SK-N-SH (cell line): Measurements from ENCODE around the gene RBL2. TPM values are rescaled to one million over a fixed set of nuclear protein-coding genes. Genes with fewer than 3 reads are reported as not detected.

Experiments
- CTCF ChIA-PET: fragments of 300-600, 350-600 bp; formaldehyde crosslinking; extraction: SDS; loops from one replicate; lab custom pipeline; 2021; lab: Yijun Ruan, JAX
- POLR2A ChIA-PET: fragments of 350-600 bp; sonication (Branson Sonifier 250); formaldehyde crosslinking; extraction: SDS; loops from one replicate; lab custom pipeline; 2020; ENCODE audit warnings: antibody characterized with exemption, inconsistent platforms; lab: Yijun Ruan, JAX
- DNase-seq: peaks from one replicate; pipeline ENCODE4 v3.0.0; 2012
- H2AFZ ChIP-seq: fragments of 200-600 bp; sonication (generic); 2 replicates; pipeline ENCODE4 v1.8.1; 2016; ENCODE audit warnings: antibody characterized with exemption, mild to moderate bottlenecking, low read depth
- H3F3A ChIP-seq: fragments of 200-600 bp; sonication (generic); replicated peaks from 2 replicates; pipeline ENCODE3; 2016; ENCODE audit warnings: antibody characterized with exemption, mild to moderate bottlenecking; ENCODE audit not compliant: insufficient read depth
- H3K27ac ChIP-seq, 2 experiments: fragments of 200-500 bp in 1 of 2; fragments of 200-600 bp in 1 of 2; sonication (Bioruptor generic) in 1 of 2; sonication (generic), shearing (Covaris generic) in 1 of 2; 2 replicates each; pipeline versions ENCODE4 v1.5.1 to v1.6.1; 2014 to 2016; ENCODE audit warnings: low read depth in 2 of 2, inconsistent platforms in 1 of 2, low read length in 1 of 2, mild to moderate bottlenecking in 1 of 2, mixed read lengths in 1 of 2
- H3K27me3 ChIP-seq: fragments of 200-600 bp; sonication (generic), shearing (Covaris generic); 2 replicates; pipeline ENCODE4 v1.6.1; 2016; ENCODE audit warnings: mixed run types; ENCODE audit not compliant: insufficient read depth
- H3K36me3 ChIP-seq, 2 experiments: fragments of 200-500 bp in 1 of 2; fragments of 200-600 bp in 1 of 2; sonication (Bioruptor generic) in 1 of 2; sonication (generic) in 1 of 2; replicated peaks in 1 of 2; 2 replicates each; pipeline versions ENCODE3 to v1.5.1; 2014 to 2016; ENCODE audit warnings: low read length in 1 of 2, mild to moderate bottlenecking in 1 of 2; ENCODE audit not compliant: insufficient read depth in 2 of 2, control insufficient read depth in 1 of 2
- H3K4me1 ChIP-seq, 2 experiments: fragments of 200-500 bp in 1 of 2; fragments of 200-600 bp in 1 of 2; sonication (Bioruptor generic) in 1 of 2; sonication (generic), shearing (Covaris generic) in 1 of 2; 2 replicates each; pipeline versions ENCODE4 v1.5.1 to v1.6.1; 2014 to 2016; ENCODE audit warnings: low read depth in 1 of 2, low read length in 1 of 2, mixed run types in 1 of 2; ENCODE audit not compliant: insufficient read depth in 2 of 2, control insufficient read depth in 1 of 2
- H3K4me2 ChIP-seq: fragments of 200-600 bp; sonication (generic), shearing (Covaris generic); 2 replicates; pipeline ENCODE4 v1.6.1; 2017; ENCODE audit warnings: mixed run types
- H3K4me3 ChIP-seq, 2 experiments: fragments of 200-500 bp in 1 of 2; fragments of 200-600 bp in 1 of 2; sonication (Bioruptor generic) in 1 of 2; sonication (generic), shearing (Covaris generic) in 1 of 2; 2 replicates each; pipeline versions ENCODE4 v1.5.1 to v1.8.1; 2014 to 2016; ENCODE audit warnings: low read depth in 2 of 2, inconsistent platforms in 1 of 2, low read length in 1 of 2, mild to moderate bottlenecking in 1 of 2, mixed read lengths in 1 of 2, moderate library complexity in 1 of 2
- H3K79me2 ChIP-seq: fragments of 200-600 bp; sonication (generic); 2 replicates; pipeline ENCODE4 v1.8.1; 2017; ENCODE audit warnings: mild to moderate bottlenecking; ENCODE audit not compliant: insufficient read depth
- H3K9ac ChIP-seq: fragments of 200-600 bp; sonication (generic); 2 replicates; pipeline ENCODE4 v1.6.1; 2017; ENCODE audit warnings: mixed run types
- H3K9me2 ChIP-seq: fragments of 200-600 bp; sonication (generic); 2 replicates; pipeline ENCODE4 v1.6.1; 2017; ENCODE audit warnings: mixed run types
- H3K9me3 ChIP-seq: fragments of 200-600 bp; sonication (generic); 2 replicates; pipeline ENCODE4 v1.6.1; 2017; ENCODE audit warnings: mixed run types, mild to moderate bottlenecking, moderate library complexity
- H4K20me1 ChIP-seq: fragments of 200-600 bp; sonication (generic); 2 replicates; pipeline ENCODE4 v1.6.1; 2017; ENCODE audit warnings: mild to moderate bottlenecking, mixed run types; ENCODE audit not compliant: insufficient read depth
- EP300 ChIP-seq, 2 experiments: IDR thresholded peaks; 2 replicates each; pipeline versions ENCODE4 v1.4.0 to v1.6.1; 2012; ENCODE audit warnings: borderline replicate concordance in 1 of 2, low read depth in 1 of 2, low read length in 1 of 2
- FOSL2 ChIP-seq: IDR thresholded peaks from 2 replicates; pipeline ENCODE4 v1.4.0; 2012; ENCODE audit warnings: low read depth, mild to moderate bottlenecking, moderate library complexity, borderline replicate concordance
- FOXJ3 ChIP-seq: sonication (generic); formaldehyde crosslinking; IDR thresholded peaks from 2 replicates; pipeline ENCODE4 v1.5.1; 2020; ENCODE audit warnings: mild to moderate bottlenecking, missing genetic modification reagents
- GATA2 ChIP-seq: sonication (generic); formaldehyde crosslinking; IDR thresholded peaks from 2 replicates; pipeline ENCODE4 v1.5.0; 2020; ENCODE audit warnings: mild to moderate bottlenecking, missing genetic modification reagents
- JUND ChIP-seq: IDR thresholded peaks from 2 replicates; pipeline ENCODE4 v1.4.0; 2012
- NRF1 ChIP-seq: IDR thresholded peaks from 2 replicates; pipeline ENCODE4 v1.6.1; 2012; ENCODE audit warnings: low read depth, mild to moderate bottlenecking, low read length
- RAD21 ChIP-seq: IDR thresholded peaks from 2 replicates; pipeline ENCODE4 v1.6.1; 2012; ENCODE audit warnings: mild to moderate bottlenecking, low read length
- RCOR1 ChIP-seq: fragments of 150-350 bp; IDR thresholded peaks from 2 replicates; pipeline ENCODE4 v1.6.1; 2017; ENCODE audit warnings: antibody characterized with exemption, low read length
- RFX5 ChIP-seq: IDR thresholded peaks from 2 replicates; pipeline ENCODE4 v1.6.1; 2012; ENCODE audit warnings: mild to moderate bottlenecking, improper control_type of control experiment, low read length
- RXRA ChIP-seq: IDR thresholded peaks from 2 replicates; pipeline ENCODE4 v1.4.0; 2012; ENCODE audit warnings: low read depth, mild to moderate bottlenecking, borderline replicate concordance
- SIN3A ChIP-seq: IDR thresholded peaks from 2 replicates; pipeline ENCODE4 v1.6.1; 2012; ENCODE audit warnings: low read depth, mild to moderate bottlenecking, low read length, moderate library complexity, borderline replicate concordance
- SMC3 ChIP-seq: IDR thresholded peaks from 2 replicates; pipeline ENCODE4 v1.6.1; 2012; ENCODE audit warnings: low read depth, low read length, improper control_type of control experiment
- TEAD4 ChIP-seq: IDR thresholded peaks from 2 replicates; pipeline ENCODE4 v1.4.0; 2012; ENCODE audit warnings: mild to moderate bottlenecking, borderline replicate concordance; ENCODE audit not compliant: insufficient read depth
- YY1 ChIP-seq: IDR thresholded peaks from 2 replicates; pipeline ENCODE4 v1.4.0; 2012; ENCODE audit warnings: low read depth, mild to moderate bottlenecking
- WGBS: methylation state at CpG from one replicate; pipeline ENCODE4 v1.1.6; 2017; ENCODE audit warnings: low lambda C conversion rate; 5-methylcytosine and 5-hydroxymethylcytosine counted together
- polyA plus RNA-seq, 3 experiments: library from polyadenylated mRNA; depleted of rRNA; stranded (reverse); fragments of >200 nt; gene quantifications; 2 replicates each; pipeline ENCODE4 v1.2.3, GENCODE V29; 2012
- TF ChIP-seq, protein P1 (sequence below): fragments of 150-350 bp; IDR thresholded peaks from 2 replicates; pipeline ENCODE4 v1.6.1; 2016; ENCODE audit warnings: mild to moderate bottlenecking, low read depth, low read length
- TF ChIP-seq, protein P2 (sequence below): fragments of 150-350 bp; IDR thresholded peaks from 2 replicates; pipeline ENCODE4 v1.6.1; 2017; ENCODE audit warnings: antibody characterized with exemption, low read length, low read depth, borderline replicate concordance
- TF ChIP-seq, protein P3 (sequence below): IDR thresholded peaks from 2 replicates; pipeline ENCODE4 v1.4.0; 2012; ENCODE audit warnings: low read depth, borderline replicate concordance
- TF ChIP-seq, protein P4 (sequence below): IDR thresholded peaks from 2 replicates; pipeline ENCODE4 v1.4.0; 2012; ENCODE audit warnings: low read depth, borderline replicate concordance
- TF ChIP-seq, protein P5 (sequence below): IDR thresholded peaks from 2 replicates; pipeline ENCODE4; 2012
- TF ChIP-seq, protein P6 (sequence below): fragments of 200-600 bp; sonication (generic); IDR thresholded peaks from 2 replicates; pipeline ENCODE4 v1.6.1; 2017; ENCODE audit warnings: antibody characterized with exemption, mild to moderate bottlenecking, moderate library complexity

The RBL2 gene
- polyA plus RNA-seq, 1 of the 3 experiments (the other 2 are of a cell fraction), result 28.0 TPM

DNA sequence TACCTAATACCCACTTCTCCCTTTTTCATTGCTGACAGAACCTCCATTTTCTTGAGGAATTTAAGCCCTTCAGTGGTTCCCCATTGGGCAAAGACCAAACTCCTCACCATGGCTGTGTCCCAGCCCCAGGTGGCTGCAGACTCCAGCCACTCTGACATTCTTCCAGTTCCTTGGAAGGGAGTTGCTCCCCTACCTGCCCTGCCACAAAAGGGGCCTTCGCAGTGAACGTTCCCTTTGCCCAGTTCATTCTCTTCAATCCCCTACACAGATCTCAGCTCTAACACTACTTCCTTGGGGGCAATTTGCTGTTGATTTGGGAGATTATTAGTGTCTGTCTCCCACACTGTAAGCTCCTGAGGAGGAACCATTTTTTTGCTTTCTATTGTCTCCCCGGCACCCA is 72.0 kb downstream of the RBL2 start:
- Histone ChIP-seq H3K4me2 (no peak overlapping the region), H3K9me2 (no peaks in the 10 kb centered on the region), H3K36me3 (no peaks in the 10 kb centered on the region), H2AFZ (no peak overlapping the region), H3K9me3 (no peaks in the 10 kb centered on the region), H3K27ac (no peak overlapping the region), H3K4me3 (no peak overlapping the region), H4K20me1 (no peaks in the 10 kb centered on the region), H3K9ac (no peak overlapping the region), H3F3A (no peaks in the 10 kb centered on the region), H3K27me3 (no peaks in the 10 kb centered on the region), H3K79me2 (peaks cover 7% of the 10 kb centered on the region; the same call in 1 of the 2 replicates), H3K4me1 (peaks cover 7 to 28% of the 10 kb centered on the region in 2 experiments)
- no peak for TF ChIP-seq SIN3A
- TF ChIP-seq, protein P1, sequence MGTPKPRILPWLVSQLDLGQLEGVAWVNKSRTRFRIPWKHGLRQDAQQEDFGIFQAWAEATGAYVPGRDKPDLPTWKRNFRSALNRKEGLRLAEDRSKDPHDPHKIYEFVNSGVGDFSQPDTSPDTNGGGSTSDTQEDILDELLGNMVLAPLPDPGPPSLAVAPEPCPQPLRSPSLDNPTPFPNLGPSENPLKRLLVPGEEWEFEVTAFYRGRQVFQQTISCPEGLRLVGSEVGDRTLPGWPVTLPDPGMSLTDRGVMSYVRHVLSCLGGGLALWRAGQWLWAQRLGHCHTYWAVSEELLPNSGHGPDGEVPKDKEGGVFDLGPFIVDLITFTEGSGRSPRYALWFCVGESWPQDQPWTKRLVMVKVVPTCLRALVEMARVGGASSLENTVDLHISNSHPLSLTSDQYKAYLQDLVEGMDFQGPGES, result no peak
- TF ChIP-seq YY1, result no peak
- TF ChIP-seq NRF1, result no peak
- TF ChIP-seq, protein P2, sequence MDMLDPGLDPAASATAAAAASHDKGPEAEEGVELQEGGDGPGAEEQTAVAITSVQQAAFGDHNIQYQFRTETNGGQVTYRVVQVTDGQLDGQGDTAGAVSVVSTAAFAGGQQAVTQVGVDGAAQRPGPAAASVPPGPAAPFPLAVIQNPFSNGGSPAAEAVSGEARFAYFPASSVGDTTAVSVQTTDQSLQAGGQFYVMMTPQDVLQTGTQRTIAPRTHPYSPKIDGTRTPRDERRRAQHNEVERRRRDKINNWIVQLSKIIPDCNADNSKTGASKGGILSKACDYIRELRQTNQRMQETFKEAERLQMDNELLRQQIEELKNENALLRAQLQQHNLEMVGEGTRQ, result no peak
- TF ChIP-seq, protein P3, sequence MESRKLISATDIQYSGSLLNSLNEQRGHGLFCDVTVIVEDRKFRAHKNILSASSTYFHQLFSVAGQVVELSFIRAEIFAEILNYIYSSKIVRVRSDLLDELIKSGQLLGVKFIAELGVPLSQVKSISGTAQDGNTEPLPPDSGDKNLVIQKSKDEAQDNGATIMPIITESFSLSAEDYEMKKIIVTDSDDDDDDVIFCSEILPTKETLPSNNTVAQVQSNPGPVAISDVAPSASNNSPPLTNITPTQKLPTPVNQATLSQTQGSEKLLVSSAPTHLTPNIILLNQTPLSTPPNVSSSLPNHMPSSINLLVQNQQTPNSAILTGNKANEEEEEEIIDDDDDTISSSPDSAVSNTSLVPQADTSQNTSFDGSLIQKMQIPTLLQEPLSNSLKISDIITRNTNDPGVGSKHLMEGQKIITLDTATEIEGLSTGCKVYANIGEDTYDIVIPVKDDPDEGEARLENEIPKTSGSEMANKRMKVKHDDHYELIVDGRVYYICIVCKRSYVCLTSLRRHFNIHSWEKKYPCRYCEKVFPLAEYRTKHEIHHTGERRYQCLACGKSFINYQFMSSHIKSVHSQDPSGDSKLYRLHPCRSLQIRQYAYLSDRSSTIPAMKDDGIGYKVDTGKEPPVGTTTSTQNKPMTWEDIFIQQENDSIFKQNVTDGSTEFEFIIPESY, result no peak
- TF ChIP-seq, protein P4, sequence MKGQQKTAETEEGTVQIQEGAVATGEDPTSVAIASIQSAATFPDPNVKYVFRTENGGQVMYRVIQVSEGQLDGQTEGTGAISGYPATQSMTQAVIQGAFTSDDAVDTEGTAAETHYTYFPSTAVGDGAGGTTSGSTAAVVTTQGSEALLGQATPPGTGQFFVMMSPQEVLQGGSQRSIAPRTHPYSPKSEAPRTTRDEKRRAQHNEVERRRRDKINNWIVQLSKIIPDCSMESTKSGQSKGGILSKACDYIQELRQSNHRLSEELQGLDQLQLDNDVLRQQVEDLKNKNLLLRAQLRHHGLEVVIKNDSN, result no peak
- no peak for TF ChIP-seq FOXJ3 (CRISPR knock-in tag)
- TF ChIP-seq, protein P5, sequence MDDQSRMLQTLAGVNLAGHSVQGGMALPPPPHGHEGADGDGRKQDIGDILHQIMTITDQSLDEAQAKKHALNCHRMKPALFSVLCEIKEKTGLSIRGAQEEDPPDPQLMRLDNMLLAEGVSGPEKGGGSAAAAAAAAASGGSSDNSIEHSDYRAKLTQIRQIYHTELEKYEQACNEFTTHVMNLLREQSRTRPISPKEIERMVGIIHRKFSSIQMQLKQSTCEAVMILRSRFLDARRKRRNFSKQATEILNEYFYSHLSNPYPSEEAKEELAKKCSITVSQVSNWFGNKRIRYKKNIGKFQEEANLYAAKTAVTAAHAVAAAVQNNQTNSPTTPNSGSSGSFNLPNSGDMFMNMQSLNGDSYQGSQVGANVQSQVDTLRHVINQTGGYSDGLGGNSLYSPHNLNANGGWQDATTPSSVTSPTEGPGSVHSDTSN, result no peak
- TF ChIP-seq RXRA, result no peak
- TF ChIP-seq TEAD4, result no peak
- TF ChIP-seq SMC3, result no peak
- TF ChIP-seq FOSL2, result no peak
- TF ChIP-seq JUND, result no peak
- TF ChIP-seq EP300 (IDR thresholded peaks at IDR 0.05; ENCODE audit: borderline replicate concordance in 1 of 2, low read depth in 1 of 2, low read length in 1 of 2), result no peak
- no peak for TF ChIP-seq RCOR1
- TF ChIP-seq, protein P6, sequence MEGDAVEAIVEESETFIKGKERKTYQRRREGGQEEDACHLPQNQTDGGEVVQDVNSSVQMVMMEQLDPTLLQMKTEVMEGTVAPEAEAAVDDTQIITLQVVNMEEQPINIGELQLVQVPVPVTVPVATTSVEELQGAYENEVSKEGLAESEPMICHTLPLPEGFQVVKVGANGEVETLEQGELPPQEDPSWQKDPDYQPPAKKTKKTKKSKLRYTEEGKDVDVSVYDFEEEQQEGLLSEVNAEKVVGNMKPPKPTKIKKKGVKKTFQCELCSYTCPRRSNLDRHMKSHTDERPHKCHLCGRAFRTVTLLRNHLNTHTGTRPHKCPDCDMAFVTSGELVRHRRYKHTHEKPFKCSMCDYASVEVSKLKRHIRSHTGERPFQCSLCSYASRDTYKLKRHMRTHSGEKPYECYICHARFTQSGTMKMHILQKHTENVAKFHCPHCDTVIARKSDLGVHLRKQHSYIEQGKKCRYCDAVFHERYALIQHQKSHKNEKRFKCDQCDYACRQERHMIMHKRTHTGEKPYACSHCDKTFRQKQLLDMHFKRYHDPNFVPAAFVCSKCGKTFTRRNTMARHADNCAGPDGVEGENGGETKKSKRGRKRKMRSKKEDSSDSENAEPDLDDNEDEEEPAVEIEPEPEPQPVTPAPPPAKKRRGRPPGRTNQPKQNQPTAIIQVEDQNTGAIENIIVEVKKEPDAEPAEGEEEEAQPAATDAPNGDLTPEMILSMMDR, result no peak
- TF ChIP-seq RAD21, result no peak
- TF ChIP-seq RFX5, result no peak
- TF ChIP-seq GATA2, result no peak
- ChIA-PET CTCF (no interaction called here), POLR2A (no interaction called here)
- 74% methylated on average over 3 of the region's 3 CpGs for WGBS
- no peak for DNase-seq
